Loucy (cell line): Measurements from ENCODE around the gene ZBTB42.

Experiments
- H2AFZ ChIP-seq: fragments of 200-600 bp; sonication (generic); 2 replicates; pipeline ENCODE4 v1.6.0; 2016; ENCODE audit warnings: antibody characterized with exemption, mild to moderate bottlenecking, low read length, moderate library complexity
- H3F3A ChIP-seq: fragments of 200-600 bp; 2 replicates; pipeline ENCODE4 v1.6.0; 2016; ENCODE audit warnings: antibody characterized with exemption, low read depth, mild to moderate bottlenecking
- H3K27me3 ChIP-seq: fragments of 200-600 bp; sonication (generic); 2 replicates; pipeline ENCODE4 v1.6.1; 2014; ENCODE audit warnings: low read length, mild to moderate bottlenecking; ENCODE audit not compliant: insufficient read depth, poor library complexity, severe bottlenecking
- H3K36me3 ChIP-seq: fragments of 200-600 bp; sonication (generic); 2 replicates; pipeline ENCODE4 v1.6.1; 2016; ENCODE audit warnings: low read length; ENCODE audit not compliant: insufficient read depth
- H3K4me1 ChIP-seq: fragments of 200-600 bp; sonication (generic); 2 replicates; pipeline ENCODE4 v1.5.1; 2014; ENCODE audit warnings: low read length, mild to moderate bottlenecking; ENCODE audit not compliant: insufficient read depth, poor library complexity, severe bottlenecking
- H3K4me2 ChIP-seq: fragments of 200-600 bp; sonication (generic); 2 replicates; pipeline ENCODE4 v1.6.0; 2014; ENCODE audit warnings: antibody characterized with exemption, low read length, low read depth, mild to moderate bottlenecking; ENCODE audit not compliant: poor library complexity, severe bottlenecking
- H3K4me3 ChIP-seq: fragments of 200-600 bp; sonication (generic); 2 replicates; pipeline ENCODE4 v1.5.1; 2014; ENCODE audit warnings: low read length, mild to moderate bottlenecking, mixed read lengths; ENCODE audit not compliant: poor library complexity, severe bottlenecking
- H3K79me2 ChIP-seq: fragments of 200-600 bp; sonication (generic); 2 replicates; pipeline ENCODE4 v1.6.1; 2014; ENCODE audit warnings: low read length; ENCODE audit not compliant: insufficient read depth
- H3K9ac ChIP-seq: fragments of 200-600 bp; sonication (generic); 2 replicates; pipeline ENCODE4 v1.6.0; 2014; ENCODE audit warnings: mild to moderate bottlenecking, low read depth, low read length, moderate library complexity; ENCODE audit not compliant: poor library complexity, severe bottlenecking
- H3K9me2 ChIP-seq: fragments of 200-600 bp; sonication (generic); replicated peaks from 2 replicates; pipeline ENCODE4 v1.6.1; 2016; ENCODE audit warnings: low read depth, low read length, mixed read lengths
- H3K9me3 ChIP-seq: fragments of 200-600 bp; sonication (generic); 2 replicates; pipeline ENCODE4 v1.6.1; 2014; ENCODE audit warnings: mild to moderate bottlenecking, antibody characterized with exemption, low read length, low read depth; ENCODE audit not compliant: insufficient read depth
- H4K20me1 ChIP-seq: fragments of 200-600 bp; sonication (generic); 2 replicates; pipeline ENCODE4 v1.6.0; 2014; ENCODE audit warnings: antibody characterized with exemption, low read length, mild to moderate bottlenecking; ENCODE audit not compliant: insufficient read depth, poor library complexity, severe bottlenecking
- EZH2phosphoT487 ChIP-seq: fragments of 200-600 bp; IDR thresholded peaks from 2 replicates; pipeline ENCODE4 v1.6.1; 2018; ENCODE audit warnings: antibody characterized with exemption, mild to moderate bottlenecking, moderate library complexity, borderline replicate concordance
- TF ChIP-seq, protein P1 (sequence below): fragments of 200-600 bp; sonication (generic); conservative IDR thresholded peaks from 2 replicates; pipeline ENCODE4 v1.5.1; 2014; ENCODE audit warnings: mild to moderate bottlenecking, antibody characterized with exemption, low read length

Gene ZBTB42

DNA sequence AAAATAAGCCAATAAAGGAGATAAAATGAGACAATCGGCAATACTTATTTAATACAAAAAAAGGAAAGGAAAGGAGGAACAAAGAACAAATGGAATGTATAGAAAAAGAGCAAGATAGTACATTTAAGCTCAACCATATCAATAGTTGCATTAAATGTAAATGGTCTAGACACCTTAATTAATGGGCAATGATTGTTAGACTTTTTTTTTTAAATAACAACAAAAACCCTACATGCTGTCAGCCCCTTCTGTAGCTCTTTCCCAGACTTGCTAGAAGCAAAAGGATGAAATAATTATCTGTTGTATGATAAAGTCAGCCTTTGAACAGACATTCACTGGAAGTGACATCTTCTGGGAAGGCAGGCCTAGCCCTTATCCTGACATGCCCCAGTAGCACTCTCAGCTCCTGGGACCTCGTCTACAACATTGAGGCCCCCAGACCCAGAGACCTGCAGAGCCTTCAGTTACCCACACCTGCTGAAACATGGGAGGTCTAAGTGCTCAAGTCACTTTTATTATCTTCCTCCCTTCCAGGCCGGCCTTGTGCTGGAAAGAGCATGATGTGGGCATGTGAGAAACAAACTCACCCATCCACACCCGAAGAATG is 34.5 kb upstream of the ZBTB42 start:
- Histone ChIP-seq H3K36me3 (peaks cover 10% of the 10 kb centered on the region), H3K9me3 (no peaks in the 10 kb centered on the region; the same call in 1 of the 2 replicates), H3K9ac (peak overlapping the region; percentile 62), H3K79me2 (peaks cover 17% of the 10 kb centered on the region), H3K9me2 (no peaks in the 10 kb centered on the region), H3K27me3 (no peaks in the 10 kb centered on the region), H4K20me1 (no peaks in the 10 kb centered on the region), H3K4me3 (peak overlapping the region; percentile 70), H3K4me1 (peaks cover 10% of the 10 kb centered on the region), H3K4me2 (peak overlapping the region; percentile 54), H2AFZ (no peak overlapping the region), H3F3A (peaks cover 3% of the 10 kb centered on the region; the same call in 1 of the 2 replicates)
- TF ChIP-seq, protein P1, sequence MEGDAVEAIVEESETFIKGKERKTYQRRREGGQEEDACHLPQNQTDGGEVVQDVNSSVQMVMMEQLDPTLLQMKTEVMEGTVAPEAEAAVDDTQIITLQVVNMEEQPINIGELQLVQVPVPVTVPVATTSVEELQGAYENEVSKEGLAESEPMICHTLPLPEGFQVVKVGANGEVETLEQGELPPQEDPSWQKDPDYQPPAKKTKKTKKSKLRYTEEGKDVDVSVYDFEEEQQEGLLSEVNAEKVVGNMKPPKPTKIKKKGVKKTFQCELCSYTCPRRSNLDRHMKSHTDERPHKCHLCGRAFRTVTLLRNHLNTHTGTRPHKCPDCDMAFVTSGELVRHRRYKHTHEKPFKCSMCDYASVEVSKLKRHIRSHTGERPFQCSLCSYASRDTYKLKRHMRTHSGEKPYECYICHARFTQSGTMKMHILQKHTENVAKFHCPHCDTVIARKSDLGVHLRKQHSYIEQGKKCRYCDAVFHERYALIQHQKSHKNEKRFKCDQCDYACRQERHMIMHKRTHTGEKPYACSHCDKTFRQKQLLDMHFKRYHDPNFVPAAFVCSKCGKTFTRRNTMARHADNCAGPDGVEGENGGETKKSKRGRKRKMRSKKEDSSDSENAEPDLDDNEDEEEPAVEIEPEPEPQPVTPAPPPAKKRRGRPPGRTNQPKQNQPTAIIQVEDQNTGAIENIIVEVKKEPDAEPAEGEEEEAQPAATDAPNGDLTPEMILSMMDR: no peak
- no peak for TF ChIP-seq EZH2phosphoT487

DNA sequence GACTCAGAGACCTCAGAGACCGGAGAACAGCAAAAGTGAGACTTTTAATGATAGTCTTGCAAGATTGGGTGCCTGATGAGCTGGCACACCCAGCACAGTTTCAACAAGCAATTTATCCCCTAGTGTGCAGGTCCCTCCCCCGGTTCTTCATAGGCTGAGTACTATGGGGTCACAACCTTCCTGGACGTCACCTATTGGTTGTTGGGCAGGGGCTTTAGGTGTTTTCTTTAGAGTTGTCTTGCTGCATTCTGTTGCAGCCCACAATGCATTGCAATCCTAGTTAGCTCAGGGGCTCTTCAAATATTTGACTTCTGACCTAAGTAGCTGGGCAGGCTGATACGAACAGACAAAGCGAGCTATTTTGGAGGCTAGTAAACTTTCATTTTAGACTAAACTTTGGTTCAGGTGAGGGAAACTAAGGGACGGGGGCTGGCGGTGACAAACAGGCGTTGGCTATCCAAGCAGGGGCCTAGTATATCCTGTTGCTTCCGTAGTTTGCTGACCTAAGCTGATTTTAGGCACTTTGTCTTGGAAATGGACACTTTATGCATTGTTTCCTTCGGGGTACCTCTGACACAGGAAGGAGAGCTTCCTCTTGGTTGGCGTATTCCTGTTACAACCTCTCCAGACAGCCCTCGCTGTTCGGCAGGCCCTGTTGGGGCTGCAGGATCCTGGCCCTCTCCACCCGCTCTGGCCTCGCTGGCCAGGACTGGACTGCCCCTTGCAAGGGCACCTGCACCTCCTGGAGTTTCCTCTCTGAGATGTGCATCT is 33.9 kb upstream of the ZBTB42 start:
- H3F3A ChIP-seq: peaks cover 3% of the 10 kb centered on the region; the same call in 1 of the 2 replicates
- peak overlapping the region; percentile 62 for H3K9ac ChIP-seq
- TF ChIP-seq, protein P1: no peak
- TF ChIP-seq EZH2phosphoT487: no peak
- no peaks in the 10 kb centered on the region for H3K27me3 ChIP-seq
- H3K4me3 ChIP-seq: peak overlapping the region; percentile 70
- no peaks in the 10 kb centered on the region for H4K20me1 ChIP-seq
- H3K79me2 ChIP-seq: peaks cover 15% of the 10 kb centered on the region
- H3K36me3 ChIP-seq: peaks cover 17% of the 10 kb centered on the region
- no peaks in the 10 kb centered on the region; the same call in 1 of the 2 replicates for H3K9me3 ChIP-seq
- H3K4me1 ChIP-seq: peaks cover 10% of the 10 kb centered on the region
- no peaks in the 10 kb centered on the region for H3K9me2 ChIP-seq
- peak overlapping the region; percentile 54 for H3K4me2 ChIP-seq
- no peak overlapping the region for H2AFZ ChIP-seq

DNA sequence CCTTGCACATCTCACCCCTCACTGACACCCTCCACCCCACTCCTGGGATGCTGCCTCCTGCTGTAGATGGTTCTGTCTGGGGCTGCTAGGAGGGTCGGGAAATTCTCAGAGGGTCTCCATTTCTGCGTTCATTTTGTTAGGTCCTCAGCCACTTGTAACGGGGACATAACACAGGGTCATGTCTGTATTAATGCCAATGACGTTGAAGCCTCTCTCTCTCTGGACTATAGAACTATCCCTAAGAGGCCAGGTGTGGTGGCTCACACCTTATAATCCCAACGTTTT is 33.3 kb upstream of the ZBTB42 start:
- peaks cover 10% of the 10 kb centered on the region for H3K79me2 ChIP-seq

More for the DNA sequence above, 33.3 kb upstream of the ZBTB42 start:
- Histone ChIP-seq H3F3A (peaks cover 3% of the 10 kb centered on the region; the same call in 1 of the 2 replicates), H4K20me1 (no peaks in the 10 kb centered on the region), H3K4me1 (peaks cover 10% of the 10 kb centered on the region), H3K4me2 (peak overlapping the region; percentile 52), H2AFZ (no peak overlapping the region), H3K9me2 (no peaks in the 10 kb centered on the region), H3K27me3 (no peaks in the 10 kb centered on the region), H3K9me3 (no peaks in the 10 kb centered on the region; the same call in 1 of the 2 replicates), H3K36me3 (peaks cover 21% of the 10 kb centered on the region), H3K9ac (peak overlapping the region; percentile 28), H3K4me3 (peak overlapping the region; percentile 70)
- no peak for TF ChIP-seq EZH2phosphoT487
- TF ChIP-seq, protein P1: no peak
